Fibroblast of lung (primary cell): ENCODE measurements around the gene GRIN2A. TPM values are rescaled to one million over a fixed set of nuclear protein-coding genes. Genes with fewer than 3 reads are reported as not detected.

ENCODE experiments used
- DNase-seq, 2 donors: peaks; one replicate each; pipeline versions ENCODE4 v3.0.0 to v3.0.0-alpha.2; 2010; ENCODE audit warnings: low read depth in 2 of 2
- H2AFZ ChIP-seq: 2 replicates; pipeline ENCODE4 v1.5.1; 2012; ENCODE audit warnings: low read length, control low read depth, inconsistent platforms
- H3K27ac ChIP-seq: 2 replicates; pipeline ENCODE4 v1.5.1; 2011; ENCODE audit warnings: low read length, control low read depth; ENCODE audit not compliant: insufficient read depth
- H3K27me3 ChIP-seq: 2 replicates; pipeline ENCODE4 v1.5.1; 2011; ENCODE audit warnings: mild to moderate bottlenecking, low read length; ENCODE audit not compliant: control insufficient read depth, insufficient read depth
- H3K36me3 ChIP-seq: 2 replicates; pipeline ENCODE4 v1.5.1; 2011; ENCODE audit warnings: low read length; ENCODE audit not compliant: control insufficient read depth, insufficient read depth
- H3K4me1 ChIP-seq: 2 replicates; pipeline ENCODE4 v1.5.1; 2011; ENCODE audit warnings: low read length; ENCODE audit not compliant: control insufficient read depth, insufficient read depth; ENCODE audit errors: extremely low read depth
- H3K4me2 ChIP-seq: 2 replicates; pipeline ENCODE4 v1.5.1; 2011; ENCODE audit warnings: low read length, control low read depth; ENCODE audit not compliant: insufficient read depth; ENCODE audit errors: extremely low read depth
- H3K4me3 ChIP-seq, 4 experiments: fragments of 200-600 bp in 1 of 4; sonication (generic) in 1 of 4; replicated peaks in 1 of 4; 2 replicates each; pipeline ENCODE4 v1.5.1; 2011 to 2016; ENCODE audit warnings: low read length in 4 of 4, low read depth in 3 of 4, mild to moderate bottlenecking in 3 of 4, control low read depth in 2 of 4, inconsistent platforms in 1 of 4, mixed read lengths in 1 of 4; ENCODE audit not compliant: insufficient read depth in 1 of 4; ENCODE audit errors: control extremely low read depth in 1 of 4
- H3K79me2 ChIP-seq: 2 replicates; pipeline ENCODE4 v1.5.1; 2012; ENCODE audit warnings: mild to moderate bottlenecking, low read length, inconsistent platforms; ENCODE audit not compliant: control insufficient read depth, insufficient read depth
- H3K9ac ChIP-seq: 2 replicates; pipeline ENCODE4 v1.5.1; 2011; ENCODE audit warnings: mild to moderate bottlenecking, low read length, control low read depth; ENCODE audit not compliant: insufficient read depth
- H3K9me3 ChIP-seq: 2 replicates; pipeline ENCODE4 v1.5.1; 2012; ENCODE audit warnings: low read depth, low read length; ENCODE audit not compliant: control insufficient read depth, insufficient read depth
- H4K20me1 ChIP-seq: 2 replicates; pipeline ENCODE4 v1.5.1; 2011; ENCODE audit warnings: low read length; ENCODE audit not compliant: control insufficient read depth, insufficient read depth; ENCODE audit errors: extremely low read depth
- CTCF ChIP-seq, 2 donors: IDR thresholded peaks in 1 of 2; conservative IDR thresholded peaks in 1 of 2; 1 replicate in 1 of 2; 2 replicates in 1 of 2; pipeline ENCODE4 v1.5.1; 2011 to 2012; ENCODE audit warnings: low read length in 2 of 2, control low read depth in 1 of 2, inconsistent platforms in 1 of 2, low read depth in 1 of 2, mild to moderate bottlenecking in 1 of 2
- EZH2 ChIP-seq: IDR thresholded peaks from 2 replicates; pipeline ENCODE4 v1.5.1; 2012; ENCODE audit warnings: low read length, control low read depth, mild to moderate bottlenecking; ENCODE audit errors: missing control alignments
- polyA plus RNA-seq, 2 donors: library from polyadenylated mRNA; depleted of rRNA in 1 of 2; stranded (reverse) in 1 of 2; unstranded in 1 of 2; fragments of >200 nt; gene quantifications; 2 replicates each; pipeline ENCODE4 v1.2.1, GENCODE V29; 2011 to 2012; ENCODE audit warnings: missing spikeins in 1 of 2
- total RNA-seq: library from RNA; depleted of rRNA; stranded (reverse); fragments of >200 nt; gene quantifications from 2 replicates; pipeline ENCODE4 v1.2.1, GENCODE V29; 2014

GRIN2A gene
- total and polyA plus RNA-seq, 2 donors (not counting 1 experiment from before 2014, with no cell fraction given), result 0.15 to 0.33 TPM

- Histone ChIP-seq H3K79me2 (no peaks in the 10 kb centered on the region), H4K20me1 (no peaks in the 10 kb centered on the region), H3K9ac (no peak overlapping the region), H3K4me2 (no peak overlapping the region), H3K27ac (no peak overlapping the region), H3K4me3 (no peak overlapping the region), H3K4me1 (no peaks in the 10 kb centered on the region), H2AFZ (no peak overlapping the region), H3K27me3 (no peaks in the 10 kb centered on the region), H3K9me3 (no peaks in the 10 kb centered on the region), H3K36me3 (no peaks in the 10 kb centered on the region)
- TF ChIP-seq CTCF (conservative IDR thresholded peaks at IDR 0.05 in 1 of 2, IDR thresholded peaks at IDR 0.05 in 1 of 2; ENCODE audit: low read depth in 1 of 2, low read length in 2 of 2) (no peak), EZH2 (no peak)
- DNase-seq, result no peak
Measured at GRCh38 chr16:10206865-10207264, 24.6 kb upstream of the GRIN2A start.

GRCh38 chr16:10206215-10206614 lies 24.0 kb upstream of the GRIN2A start:
- DNase-seq, result no peak
- no peak for TF ChIP-seq EZH2
- TF ChIP-seq CTCF (conservative IDR thresholded peaks at IDR 0.05 in 1 of 2, IDR thresholded peaks at IDR 0.05 in 1 of 2; ENCODE audit: low read depth in 1 of 2, low read length in 2 of 2), result no peak
- Histone ChIP-seq H4K20me1 (no peaks in the 10 kb centered on the region), H3K9ac (no peak overlapping the region), H3K4me2 (no peak overlapping the region), H3K36me3 (no peaks in the 10 kb centered on the region), H3K79me2 (no peaks in the 10 kb centered on the region), H3K27me3 (no peaks in the 10 kb centered on the region), H3K4me3 (no peak overlapping the region), H3K4me1 (no peaks in the 10 kb centered on the region), H2AFZ (no peak overlapping the region), H3K9me3 (no peaks in the 10 kb centered on the region), H3K27ac (no peak overlapping the region)

GRCh38 chr16:10205688-10206087 lies 23.5 kb upstream of the GRIN2A start:
- Histone ChIP-seq H3K4me1 (no peaks in the 10 kb centered on the region), H2AFZ (no peak overlapping the region), H3K27ac (no peak overlapping the region), H3K9me3 (no peaks in the 10 kb centered on the region), H3K4me2 (no peak overlapping the region), H3K4me3 (no peak overlapping the region), H3K79me2 (no peaks in the 10 kb centered on the region), H3K36me3 (no peaks in the 10 kb centered on the region), H3K27me3 (no peaks in the 10 kb centered on the region), H4K20me1 (no peaks in the 10 kb centered on the region), H3K9ac (no peak overlapping the region)
- no peak for DNase-seq
- no peak for TF ChIP-seq EZH2
- TF ChIP-seq CTCF (conservative IDR thresholded peaks at IDR 0.05 in 1 of 2, IDR thresholded peaks at IDR 0.05 in 1 of 2; ENCODE audit: low read depth in 1 of 2, low read length in 2 of 2), result no peak
